ENCODE results near the gene WDR37.
A peak's percentile ranks its signal among the peaks of the same experiment; 100 is the strongest.
"Not testable (repeated sequence)": the region's sequence is repeated elsewhere in the genome, so short reads cannot be mapped to it uniquely, and the experiment has no call there.

Gene WDR37

DNA sequence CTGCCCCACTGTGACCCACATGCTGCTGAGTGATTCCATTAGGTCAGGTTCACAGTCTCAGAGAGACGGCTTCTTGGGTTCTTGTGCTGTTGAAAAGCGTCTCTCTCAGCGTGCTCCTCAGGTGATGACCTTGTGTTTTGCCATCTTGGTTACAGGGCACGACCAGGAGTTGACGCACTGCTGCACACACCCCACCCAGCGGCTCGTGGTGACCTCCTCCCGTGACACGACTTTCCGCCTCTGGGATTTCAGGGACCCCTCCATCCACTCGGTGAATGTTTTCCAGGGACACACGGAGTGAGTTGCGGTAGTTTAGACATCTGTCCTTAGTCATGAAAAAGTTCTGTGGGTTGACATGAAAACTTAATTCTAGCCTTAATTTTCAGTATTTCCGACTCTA lies 48.8 kb downstream of the WDR37 start:
- DNase-seq (ENCODE audit: low spot score), result no peak

DNA sequence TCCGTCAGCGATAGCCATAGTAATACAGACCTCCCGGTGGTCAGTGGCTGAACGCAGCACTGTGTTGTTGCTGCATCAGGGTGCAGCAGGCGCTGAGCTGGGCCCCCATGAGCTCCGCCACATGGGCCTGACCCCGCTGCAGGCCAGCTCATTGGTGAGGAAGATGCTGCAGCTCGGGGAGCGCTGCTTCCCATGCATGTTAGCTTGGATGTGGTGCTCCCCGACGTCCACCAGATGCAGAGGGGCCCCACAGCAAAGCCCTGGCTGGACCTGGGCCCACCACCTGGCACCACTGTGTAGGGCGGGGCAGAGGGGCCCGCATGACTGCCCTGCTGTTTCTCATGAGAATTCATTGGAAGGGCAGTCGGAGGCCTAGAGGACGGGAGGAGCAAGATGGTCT lies 50.8 kb downstream of the WDR37 start:
- no peak for DNase-seq (ENCODE audit: low spot score)

DNA sequence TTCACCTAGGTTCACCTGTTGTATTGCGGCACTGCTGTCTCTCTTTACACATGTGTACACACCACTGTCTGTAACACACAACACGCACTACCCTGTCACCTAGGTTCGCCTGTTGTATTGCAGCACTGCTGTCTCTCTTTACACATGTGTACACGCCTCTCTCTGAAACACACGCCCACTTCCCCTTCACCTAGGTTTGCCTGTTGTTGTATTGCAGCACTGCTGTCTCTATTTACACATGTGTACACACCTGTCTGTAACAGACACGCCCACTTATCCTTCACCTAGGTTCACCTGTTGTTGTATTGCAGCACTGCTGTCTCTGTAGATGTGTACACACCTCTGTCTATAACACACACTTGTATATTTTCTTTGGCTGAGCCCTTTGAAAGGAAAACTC lies 51.5 kb downstream of the WDR37 start:
- no peak for DNase-seq (ENCODE audit: low spot score)

DNA sequence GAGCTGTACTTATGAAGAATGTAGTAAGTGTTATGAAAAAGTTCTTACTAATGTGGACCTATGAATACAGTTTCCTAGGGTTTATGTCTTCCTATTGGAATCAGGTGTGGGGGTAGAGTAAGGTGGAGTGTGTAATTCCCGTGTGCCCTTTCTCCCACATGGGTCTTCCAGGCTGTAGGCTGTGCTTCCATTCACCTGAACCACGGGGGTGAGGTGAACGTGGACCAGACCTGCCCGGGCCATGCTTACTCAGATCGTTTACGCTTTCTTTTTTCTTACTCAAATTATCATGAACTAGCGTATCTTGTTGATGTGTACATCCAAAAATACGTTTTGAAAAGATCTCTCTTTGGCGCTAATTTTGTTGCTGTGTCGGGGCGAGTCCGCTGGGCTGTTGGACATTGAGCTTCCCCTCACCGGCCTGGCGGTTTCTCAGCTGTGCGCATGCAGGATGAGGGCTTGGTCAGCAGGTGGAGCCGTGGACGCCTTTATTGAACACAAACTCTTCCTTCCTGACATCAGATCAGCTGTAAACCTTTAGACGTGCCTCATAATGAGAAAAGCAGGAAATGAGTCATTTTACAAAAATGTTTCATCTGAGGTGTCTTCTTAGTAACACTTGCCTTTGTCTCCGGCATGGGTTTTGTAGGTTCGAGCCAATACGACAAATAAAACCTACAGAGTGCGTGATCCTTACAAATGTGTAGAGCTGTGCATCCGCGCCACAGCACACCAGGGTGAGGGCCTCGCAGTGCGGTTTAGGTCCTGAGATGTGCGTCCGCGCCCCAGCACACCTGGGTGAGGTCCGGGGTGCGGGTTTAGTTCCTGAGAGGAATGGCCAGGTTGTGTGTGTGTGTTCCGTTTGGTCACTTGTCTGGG lies 53.8 kb downstream of the WDR37 start:
- DNase-seq (ENCODE audit: low spot score), result peak; percentile 59

DNA sequence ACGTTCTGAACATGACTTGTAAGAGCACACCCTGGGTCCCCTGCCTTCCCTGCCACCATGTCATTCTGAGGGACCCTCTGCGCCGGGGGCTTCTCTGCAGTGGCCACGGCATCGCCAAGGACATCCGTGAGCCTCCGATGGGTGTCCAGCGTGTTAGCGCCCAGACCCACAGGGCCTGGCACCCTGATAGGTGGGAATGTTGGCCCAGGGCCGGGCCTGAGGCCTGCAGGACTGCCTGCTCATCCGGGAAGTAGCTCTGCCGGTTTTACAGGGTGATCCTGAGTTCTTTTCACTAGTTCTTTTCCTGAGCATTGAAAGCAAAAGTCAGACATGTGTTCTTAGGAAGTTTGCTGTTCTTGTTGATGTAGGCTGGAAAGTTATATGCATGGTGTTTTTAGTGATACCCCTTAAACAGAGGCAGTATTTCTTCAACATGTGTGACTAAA lies 54.5 kb downstream of the WDR37 start:
- no peak for DNase-seq (ENCODE audit: low spot score)

DNA sequence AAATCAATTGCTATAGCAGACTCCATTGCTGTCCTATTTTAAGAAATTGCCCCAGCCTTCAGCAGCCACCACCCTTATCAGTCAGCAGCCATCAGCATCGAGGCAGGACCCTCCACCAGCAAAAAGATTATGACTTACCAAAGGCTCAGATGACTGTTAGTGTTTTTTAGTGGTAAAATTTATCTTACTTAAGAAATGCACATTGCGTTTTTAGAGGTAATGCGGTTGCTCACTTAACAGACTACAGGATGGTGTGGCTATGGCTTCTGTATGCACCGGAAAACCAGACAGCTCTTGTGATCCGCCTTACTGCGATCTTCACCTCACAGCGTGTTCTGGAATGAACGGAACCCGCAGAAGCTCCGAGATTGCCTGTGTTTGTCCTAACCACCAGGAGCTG lies 58.1 kb downstream of the WDR37 start:
- no peak for DNase-seq (ENCODE audit: low spot score)

DNA sequence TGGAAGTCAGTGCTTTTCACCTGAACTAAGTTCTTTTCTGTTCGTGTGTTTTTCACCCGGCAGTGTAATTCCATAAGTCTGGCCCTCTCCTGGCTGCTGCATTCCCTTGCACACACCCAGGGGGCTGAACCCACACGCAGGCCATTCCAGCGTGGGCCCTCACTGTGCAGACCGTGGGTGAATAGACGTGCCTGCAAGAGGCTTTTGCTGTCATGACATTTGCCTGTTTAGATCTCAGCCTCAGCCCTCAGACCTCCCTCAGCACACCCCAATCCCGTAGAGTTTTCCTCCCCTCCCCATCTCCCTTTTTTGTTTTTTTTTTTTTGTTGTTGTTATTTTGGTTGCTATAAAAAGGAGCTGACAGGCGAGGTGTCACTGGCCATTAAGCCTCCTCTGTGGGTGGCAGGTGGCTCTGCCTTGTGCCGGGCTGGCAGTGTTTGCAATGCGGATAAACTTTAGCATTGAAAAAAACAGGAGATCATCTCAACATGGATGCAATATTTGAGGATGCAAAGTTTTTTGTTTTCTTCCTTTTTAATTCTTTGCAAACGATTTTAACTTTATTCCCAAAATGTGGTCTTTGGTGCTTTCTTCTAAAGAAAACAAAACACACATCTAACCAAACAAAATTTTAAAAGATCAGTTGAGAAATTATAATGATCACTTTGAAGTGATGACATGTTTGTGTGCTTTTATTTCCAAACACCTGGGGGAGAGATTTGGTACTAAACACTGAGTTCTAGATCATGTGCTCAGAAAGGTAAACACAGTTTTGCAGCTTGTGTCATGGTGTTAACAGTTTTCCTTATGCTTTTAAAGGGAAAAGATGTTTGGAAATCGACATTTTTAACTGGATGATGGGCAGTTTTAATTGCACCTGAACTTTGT lies 58.8 kb downstream of the WDR37 start:
- peak; percentile 73 for DNase-seq (ENCODE audit: low spot score)

DNA sequence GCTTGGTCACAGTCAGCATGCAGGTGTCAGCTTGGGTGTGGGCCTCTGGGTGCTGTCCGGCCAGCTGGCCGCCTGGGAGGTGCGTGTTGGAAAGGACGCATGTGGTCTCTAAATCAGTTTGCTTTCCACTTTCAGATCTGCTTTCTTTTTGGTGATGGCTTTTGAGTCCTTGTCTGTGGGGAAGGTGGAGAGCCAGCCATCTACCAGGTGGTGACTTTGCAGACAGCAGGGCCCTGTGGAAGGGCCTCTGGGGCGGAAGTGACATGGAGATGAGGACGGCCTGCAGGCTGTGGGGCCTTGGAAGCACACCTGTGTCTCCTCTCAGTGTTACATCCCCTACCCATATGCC lies 59.4 kb downstream of the WDR37 start:
- DNase-seq (ENCODE audit: low spot score), result peak; percentile 22

DNA sequence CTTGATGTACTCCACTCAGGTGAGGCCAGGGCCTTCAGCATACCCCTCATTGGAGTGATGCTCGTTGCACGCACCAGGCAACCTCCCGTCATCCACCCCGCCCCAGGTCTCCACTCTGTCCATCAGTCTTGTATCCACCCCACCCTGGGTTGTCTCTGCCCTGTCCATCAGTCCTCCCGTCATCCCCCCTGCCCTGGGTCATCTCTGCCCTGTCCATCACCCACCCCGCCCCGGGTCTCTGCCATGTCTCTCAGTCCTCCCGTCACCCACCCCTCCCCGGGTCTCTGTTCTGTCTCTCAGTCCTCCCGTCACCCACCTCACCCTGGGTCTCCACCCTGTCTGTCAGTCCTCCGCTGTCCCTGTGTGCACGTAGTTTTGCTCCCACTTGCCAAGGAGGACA lies 59.9 kb downstream of the WDR37 start:
- DNase-seq (ENCODE audit: low spot score), result no peak

DNA sequence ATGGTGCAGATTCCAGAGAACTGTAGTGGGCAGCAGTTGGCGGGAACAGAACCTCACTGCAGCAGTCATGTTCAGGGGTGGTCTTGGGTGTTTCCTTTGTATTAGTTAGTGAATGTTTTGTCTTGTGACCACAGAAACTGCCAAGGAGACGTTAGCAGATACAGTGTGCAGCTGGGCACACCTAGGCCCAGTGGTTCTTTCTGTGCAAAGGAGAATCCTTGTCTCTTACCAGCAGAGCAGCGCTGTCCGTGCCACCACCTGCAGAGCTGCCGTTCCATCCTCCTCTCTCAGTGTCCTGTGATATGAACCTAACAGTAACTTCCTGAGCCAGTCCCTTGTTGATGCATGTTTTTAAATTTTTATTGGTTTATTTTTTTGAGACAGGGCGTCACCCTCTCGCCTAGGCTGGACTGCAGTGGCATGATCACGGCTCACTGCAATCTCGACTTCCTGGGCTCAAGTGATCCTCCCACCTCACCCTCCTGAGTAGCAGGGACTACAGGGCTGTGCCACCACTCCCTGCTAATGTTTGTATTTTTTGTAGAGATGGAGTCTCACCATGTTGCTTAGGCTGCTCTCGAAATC lies 60.6 kb downstream of the WDR37 start:
- DNase-seq (ENCODE audit: low spot score), result no peak

DNA sequence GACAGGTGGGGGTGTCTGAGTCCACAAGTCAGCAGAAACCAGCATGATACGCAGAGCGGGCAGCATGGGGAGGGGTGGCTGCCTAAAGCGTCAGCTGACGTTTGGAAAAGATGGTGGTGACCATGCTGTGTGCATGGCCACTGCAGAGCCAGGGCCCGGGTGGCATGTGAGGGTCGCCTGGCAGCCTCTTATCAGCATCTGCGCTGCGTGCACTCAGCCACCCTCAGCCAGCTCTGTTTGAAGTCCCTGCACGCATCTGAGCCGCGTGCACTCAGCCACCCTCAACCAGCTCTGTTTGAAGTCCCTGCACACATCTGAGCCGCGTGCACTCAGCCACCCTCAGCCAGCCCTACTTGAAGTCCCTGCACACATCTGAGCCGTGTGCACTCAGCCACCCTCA lies 61.5 kb downstream of the WDR37 start:
- DNase-seq (ENCODE audit: low spot score), result no peak

DNA sequence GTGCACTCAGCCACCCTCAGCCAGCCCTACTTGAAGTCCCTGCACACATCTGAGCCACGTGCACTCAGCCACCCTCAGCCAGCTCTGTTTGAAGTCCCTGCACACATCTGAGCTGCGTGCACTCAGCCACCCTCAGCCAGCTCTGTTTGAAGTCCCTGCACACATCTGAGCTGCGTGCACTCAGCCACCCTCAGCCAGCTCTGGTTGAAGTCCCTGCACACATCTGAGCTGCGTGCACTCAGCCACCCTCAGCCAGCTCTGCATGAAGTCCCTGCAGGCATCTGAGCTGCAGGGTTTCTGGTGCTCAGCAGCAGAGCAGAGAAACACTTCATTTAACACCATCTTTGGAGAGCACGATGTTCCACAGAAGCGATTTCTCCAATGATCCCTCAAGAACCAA lies 62.1 kb downstream of the WDR37 start:
- not testable (repeated sequence) for DNase-seq (ENCODE audit: low spot score)

DNA sequence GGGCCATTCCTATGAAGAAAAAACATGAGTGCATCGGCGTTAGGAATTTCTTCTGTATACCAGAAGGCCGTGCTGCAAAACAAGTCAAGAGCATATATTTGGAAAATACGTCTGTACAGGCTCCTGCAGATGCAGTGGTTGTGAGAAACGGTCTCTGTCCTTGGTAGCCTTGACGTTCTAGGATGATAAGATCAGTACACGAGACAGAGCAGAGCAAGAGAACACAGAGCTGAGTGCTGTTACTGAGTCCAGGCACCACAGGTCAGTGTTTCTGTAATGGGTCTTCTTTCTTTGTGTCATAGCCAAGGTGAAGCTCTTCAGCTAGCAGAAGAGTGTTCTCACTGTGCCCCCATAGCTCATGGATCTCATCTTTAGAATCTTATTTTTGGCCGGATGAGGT lies 62.8 kb downstream of the WDR37 start:
- DNase-seq (ENCODE audit: low spot score), result no peak

DNA sequence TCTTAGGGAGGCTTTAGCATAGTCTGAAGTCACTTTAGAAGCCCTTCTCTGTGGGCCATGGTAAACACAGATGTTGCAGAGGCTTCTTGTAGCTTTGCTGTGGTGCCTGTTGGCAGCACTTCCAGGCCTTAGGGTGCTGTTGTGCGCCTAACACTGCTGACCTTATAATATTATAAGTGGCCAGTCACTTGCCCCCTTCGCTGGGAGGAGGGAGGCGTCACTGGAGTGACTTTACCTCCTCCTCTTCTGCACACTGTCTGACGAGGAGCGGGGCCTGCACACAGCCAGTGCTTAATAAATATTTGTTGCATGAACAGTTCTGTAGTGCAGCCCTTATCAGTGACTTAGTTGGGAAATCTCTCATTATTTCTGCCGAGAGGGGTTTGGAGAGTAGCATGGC lies 63.3 kb downstream of the WDR37 start:
- DNase-seq (ENCODE audit: low spot score), result no peak

DNA sequence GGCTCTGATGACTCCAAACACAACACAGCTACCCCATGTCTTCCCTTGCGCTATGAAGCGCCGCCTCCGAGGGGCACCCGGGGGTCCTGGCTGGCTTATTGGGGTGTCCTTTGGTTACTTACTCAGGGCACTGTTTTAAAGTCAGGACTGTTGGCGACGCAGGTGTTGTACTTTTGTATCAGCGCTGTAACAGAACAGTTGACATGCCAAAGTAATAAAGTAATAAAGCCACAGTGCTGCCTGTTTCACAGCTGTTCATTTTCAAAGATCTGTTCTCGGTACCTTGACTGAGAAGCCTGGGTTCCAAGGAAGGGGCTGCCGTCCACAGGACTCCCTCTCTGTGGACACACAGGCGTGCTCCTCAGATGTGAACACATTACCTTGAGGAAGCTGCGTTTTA lies 64.1 kb downstream of the WDR37 start:
- no peak for DNase-seq (ENCODE audit: low spot score)

DNA sequence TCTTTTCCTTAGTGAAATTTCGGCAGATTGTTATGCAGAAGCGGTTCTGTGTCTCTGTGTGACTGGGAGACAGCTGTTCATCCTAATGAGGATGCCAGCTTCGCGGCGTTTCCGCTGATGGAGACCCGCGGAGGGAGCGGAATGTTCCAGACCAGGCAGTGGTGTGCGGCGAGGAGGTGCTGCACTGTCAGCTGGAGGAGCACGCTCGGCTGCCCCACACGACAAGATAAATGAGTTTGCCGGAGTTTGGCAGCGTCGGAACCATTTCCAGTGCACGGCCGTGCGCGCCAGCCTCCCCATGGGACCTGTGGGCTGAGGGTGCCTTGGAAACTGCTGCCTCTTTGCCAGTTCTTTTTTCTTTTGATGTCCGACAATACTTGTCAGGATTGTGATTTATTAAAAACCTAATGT lies 64.6 kb downstream of the WDR37 start:
- DNase-seq (ENCODE audit: low spot score), result no peak

DNA sequence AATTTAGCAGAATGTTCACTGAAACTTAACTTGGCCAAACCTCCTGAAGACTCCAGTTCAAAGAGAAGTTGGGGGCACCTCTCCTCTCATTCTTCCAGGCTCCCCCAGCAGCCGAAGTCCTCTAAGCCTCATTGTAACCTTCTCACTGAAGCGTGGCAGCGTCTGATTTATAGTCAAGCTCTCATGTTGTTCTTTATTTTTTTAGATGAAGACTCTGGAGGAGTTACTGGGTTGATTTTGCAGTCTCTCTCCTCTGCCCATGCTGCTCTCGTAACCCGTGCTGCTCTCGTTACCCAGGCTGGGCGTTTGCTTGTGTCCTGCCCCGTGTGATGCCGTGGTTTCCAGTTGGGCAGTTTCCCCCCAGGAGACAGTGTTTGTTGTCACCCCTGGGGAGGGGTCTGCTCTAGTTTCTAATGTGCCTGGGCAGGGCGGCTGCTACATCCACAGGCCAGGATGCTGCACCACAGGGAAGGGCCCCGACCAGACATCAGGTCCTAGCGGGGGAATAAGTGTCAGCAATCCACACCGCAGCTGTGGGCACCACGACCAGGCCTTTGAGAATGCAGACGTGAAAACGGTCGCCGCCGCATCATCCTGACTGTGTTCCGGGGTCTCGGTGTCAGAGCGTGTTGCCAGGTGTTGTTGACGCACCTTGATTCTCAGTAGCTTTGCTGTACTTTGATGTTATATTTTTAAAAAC lies 65.2 kb downstream of the WDR37 start:
- DNase-seq (ENCODE audit: low spot score), result no peak

DNA sequence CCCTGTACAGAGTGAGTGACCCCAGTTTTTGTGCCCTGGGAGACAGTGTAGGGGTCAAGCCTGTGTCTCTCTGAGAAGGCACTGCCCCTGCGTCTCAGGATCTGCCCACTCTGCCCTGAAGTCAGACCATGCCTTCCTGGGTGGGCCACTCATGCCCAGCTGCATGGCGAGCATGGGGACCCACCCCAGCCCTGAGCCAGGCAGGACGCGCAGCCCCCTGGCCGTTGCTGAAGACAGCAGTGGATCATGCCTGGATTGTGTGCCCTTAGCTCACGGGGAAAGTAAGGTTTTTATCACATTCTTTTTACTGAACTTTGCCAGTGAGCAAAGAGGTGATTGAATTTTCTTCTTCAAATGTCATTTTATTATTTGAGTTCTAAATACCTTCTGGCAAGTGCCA lies 66.2 kb downstream of the WDR37 start:
- no peak for DNase-seq (ENCODE audit: low spot score)

DNA sequence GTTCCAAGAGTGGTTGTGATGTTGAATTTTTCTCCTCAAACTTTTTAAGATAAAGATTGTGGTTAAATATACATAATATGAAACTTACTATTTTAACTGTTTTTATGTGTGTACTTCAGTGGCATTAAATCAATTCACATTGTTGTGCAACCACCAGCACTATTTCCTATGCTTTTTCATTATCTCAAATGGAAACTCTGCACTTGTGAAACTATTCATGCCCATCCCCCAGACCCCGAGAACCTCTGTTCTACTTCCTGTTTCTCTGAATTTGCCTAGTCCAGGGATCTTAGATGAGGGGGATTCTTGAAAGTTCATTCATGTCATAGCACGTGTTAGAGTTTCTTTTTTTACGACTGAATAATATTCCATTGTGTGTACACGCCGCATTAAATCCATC lies 67.0 kb downstream of the WDR37 start:
- DNase-seq (ENCODE audit: low spot score), result no peak

DNA sequence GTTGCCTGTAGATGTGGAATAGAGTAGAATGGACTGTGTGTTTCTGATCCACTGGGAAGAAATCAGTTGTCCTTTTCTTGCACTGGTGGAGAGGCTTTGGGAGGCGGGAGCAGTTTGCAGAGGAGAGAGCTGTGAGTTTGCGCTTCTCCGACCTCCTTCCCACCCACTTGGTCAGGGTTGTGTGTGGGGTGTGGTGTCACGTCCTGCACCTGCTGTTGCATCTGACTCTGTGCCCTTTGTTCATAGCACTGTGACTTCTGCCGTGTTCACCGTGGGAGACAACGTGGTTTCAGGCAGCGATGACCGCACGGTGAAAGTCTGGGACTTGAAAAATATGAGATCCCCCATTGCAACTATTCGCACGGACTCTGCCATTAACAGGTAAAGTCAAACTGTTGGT lies 67.8 kb downstream of the WDR37 start:
- no peak for DNase-seq (ENCODE audit: low spot score)

DNA sequence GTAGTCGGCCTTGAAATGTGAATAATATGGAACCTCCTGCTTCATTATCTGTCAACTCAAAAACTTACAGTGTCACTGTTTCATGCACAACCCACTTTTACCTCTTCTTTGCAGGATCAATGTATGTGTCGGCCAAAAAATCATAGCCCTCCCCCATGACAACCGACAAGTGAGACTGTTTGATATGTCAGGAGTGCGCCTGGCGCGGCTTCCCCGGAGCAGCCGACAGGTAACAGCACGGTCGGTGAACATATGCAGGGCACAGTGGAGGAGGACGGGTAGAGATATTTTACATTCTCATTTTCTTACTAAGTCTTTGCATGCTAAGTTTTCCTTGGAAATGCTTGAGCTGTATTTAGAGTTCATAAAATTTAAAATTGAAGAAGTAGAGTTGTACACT lies 68.6 kb downstream of the WDR37 start:
- DNase-seq (ENCODE audit: low spot score), result no peak

DNA sequence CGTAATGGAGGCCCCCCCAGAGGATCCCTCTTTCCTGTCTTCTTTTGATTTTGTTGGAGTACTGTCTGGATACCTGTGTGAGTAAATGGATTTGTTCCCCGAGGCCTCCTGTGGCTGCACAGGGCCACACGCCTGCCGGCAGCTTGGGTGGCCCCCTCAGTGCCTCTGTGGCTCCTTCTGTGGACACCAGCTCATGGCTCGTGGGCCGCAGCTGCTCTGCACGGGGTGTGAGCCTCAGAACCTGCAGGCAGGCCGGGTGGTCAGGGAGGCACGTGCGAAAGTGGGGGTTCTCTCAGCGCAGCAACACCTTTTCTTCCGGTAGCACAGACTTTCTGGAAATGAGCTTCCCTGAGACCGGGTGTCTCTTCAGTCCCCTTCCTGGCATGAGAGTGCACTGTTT lies 70.3 kb downstream of the WDR37 start:
- no peak for DNase-seq (ENCODE audit: low spot score)
